Right hindlimb (tissue), 1 donor: ENCODE data around the gene CCR8.

Source experiments
- DNase-seq: peaks from one replicate; pipeline ENCODE4 v3.0.0-alpha.2; 2018

CCR8 gene

GRCh38 chr3:39329493-39329892, at the start of gene CCR8:
CCR8 (plus strand) TSS chr3:39329709; CDS start chr3:39332332, 2,623 bp downstream.
- DNase-seq = no peak

DNA sequence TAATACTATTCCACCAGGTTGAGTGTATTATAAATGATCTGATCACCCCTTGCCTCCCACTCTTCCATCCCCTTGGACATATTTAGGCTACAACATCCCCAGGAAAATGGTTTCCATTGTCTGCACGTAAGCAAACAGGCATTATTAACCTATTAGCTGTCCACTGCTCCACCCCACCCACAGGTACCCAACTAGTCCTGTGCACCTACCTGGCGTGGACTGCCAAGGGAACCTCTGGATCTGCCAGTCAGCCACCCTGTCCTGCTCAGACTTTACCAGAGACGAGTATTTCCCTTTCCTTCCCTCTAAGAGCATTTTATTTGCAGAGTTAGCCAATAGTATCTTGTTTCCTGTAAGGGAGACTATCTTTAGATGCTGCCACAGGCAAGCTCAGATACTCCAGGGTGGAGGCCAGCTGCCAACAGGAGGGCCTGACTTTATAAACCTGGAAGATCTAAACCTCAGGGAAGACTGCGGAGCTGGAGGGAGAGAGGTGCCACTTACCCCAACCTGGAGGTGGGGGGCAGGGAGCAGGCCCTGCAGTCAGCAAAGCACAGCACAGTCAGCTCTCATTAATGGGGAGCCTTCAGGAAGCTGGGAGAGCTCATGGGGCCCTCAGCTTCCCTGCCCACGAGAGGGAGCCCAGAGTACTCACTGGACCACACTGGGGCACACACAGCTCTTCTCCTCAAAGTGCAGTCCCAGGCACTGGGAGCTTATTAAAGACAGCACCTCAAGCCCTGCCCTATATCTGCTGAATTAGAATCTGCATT, 49.6 kb upstream of the CCR8 start, which contains the start of gene CX3CR1:
Gene CX3CR1 (minus strand): TSS at position 292 of the 773 bp plus-strand sequence. CDS start 13,527 bp downstream, outside the sequence.
- DNase-seq = no peak

DNA sequence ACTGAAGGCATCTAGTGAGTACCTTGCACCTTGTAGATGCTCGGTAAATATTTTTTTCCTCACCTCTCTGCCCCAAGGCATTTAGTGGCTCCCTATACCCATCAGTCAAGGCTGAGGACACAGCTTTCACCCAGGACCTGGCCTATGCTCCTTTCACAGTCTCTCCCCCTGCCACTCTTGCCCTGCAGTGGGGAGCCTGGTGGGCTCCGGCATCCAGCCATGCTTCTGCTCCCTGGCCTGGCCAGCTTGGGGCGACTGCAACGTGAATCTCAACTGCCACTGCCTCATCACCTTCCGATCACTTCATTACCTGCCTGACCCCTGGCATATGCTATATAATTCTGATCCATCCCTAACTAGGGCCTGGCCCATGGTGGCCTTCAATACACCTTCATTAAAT, 48.9 kb upstream of the CCR8 start:
- no peak for DNase-seq

DNA sequence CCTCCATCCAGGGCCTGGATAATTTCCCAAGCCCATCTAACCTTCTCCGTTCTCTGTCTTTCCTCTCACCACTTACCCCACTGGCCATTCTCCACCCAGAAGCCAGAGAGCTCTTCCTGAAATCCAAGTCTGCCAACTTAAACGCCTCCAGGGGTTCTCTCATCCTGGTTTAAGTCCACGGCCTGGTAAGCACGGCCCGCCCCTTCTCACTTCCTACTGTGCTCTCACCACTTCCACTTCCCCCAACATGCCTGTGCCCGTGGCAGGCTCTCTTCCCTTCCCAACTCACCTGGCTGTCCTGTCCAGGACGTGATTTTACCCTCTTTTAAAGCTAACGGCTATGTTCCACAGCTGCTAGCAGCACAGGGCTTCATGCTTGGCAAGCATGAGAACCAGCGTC, 48.0 kb upstream of the CCR8 start:
- DNase-seq = no peak

- DNase-seq = no peak
Measured at GRCh38 chr3:39282057-39282456, 47.5 kb upstream of the CCR8 start.

- DNase-seq = no peak
Measured at GRCh38 chr3:39284457-39284881, 45.0 kb upstream of the CCR8 start.

DNA sequence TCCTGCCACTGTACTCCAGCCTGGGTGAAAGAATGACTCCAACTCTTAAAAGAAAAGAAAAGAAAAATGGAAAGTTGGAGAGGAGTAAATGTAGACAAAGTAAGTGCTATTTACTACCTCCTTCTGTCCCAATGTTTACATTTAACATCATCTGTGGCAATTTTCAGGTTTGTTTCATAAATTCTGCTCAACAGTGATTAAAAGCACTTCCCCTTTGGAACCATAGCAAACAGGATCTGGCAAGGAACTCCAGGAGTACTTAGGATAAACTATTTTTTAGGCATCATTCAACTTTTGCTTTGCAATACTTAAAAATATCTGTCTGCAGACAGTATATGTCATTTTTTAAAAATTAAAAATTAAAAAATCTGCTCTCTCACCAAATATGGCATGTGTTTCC, 44.2 kb upstream of the CCR8 start:
- no peak for DNase-seq

DNA sequence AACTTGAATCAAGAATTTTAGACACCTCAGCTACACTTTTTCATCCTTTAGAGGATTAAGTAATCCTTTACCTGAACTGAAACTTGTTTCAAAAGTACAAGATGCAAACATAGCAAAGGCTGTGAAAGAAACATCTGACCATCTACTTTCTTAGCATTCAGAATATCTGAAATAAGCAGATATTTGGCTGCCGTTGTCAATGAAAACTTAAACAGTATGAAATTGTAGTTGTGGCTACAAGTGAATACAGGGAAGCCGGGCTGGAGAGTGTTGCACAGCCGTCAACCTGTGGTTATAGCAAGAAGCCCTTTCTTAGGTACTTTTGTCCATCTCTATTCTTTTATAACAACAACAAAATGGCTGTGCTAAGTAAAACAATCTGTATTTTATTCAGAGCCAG, 42.7 kb upstream of the CCR8 start:
- DNase-seq = no peak

- no peak for DNase-seq
Measured at GRCh38 chr3:39287216-39288164, 42.0 kb upstream of the CCR8 start.

DNA sequence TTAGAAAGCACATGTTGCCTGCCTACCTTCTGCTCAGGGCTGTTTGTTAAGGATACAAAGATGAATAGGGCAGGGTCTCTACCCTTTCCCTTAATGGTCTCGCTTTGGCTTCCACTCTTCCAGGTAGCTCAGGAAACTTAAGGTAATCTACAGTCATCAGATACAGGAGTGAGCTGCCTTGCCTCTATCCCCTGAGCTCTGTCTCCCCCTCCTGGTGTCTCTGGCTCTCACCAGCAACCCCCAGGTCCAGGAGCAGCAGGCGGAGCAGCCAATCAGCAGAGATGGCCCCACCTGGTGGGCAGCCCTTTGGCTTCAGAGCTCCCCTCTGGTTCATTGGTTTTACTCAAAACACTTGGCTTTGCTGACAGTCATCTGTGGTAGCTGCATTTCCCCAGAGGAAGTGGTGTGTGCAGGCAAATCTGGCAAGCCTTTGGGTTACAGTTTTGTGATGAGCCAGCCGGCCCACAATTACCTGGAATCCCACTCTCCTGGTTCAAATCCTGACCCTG, 41.2 kb upstream of the CCR8 start:
- DNase-seq = peak; percentile 82

- no peak for DNase-seq
Measured at GRCh38 chr3:39289107-39289506, 40.4 kb upstream of the CCR8 start.

DNA sequence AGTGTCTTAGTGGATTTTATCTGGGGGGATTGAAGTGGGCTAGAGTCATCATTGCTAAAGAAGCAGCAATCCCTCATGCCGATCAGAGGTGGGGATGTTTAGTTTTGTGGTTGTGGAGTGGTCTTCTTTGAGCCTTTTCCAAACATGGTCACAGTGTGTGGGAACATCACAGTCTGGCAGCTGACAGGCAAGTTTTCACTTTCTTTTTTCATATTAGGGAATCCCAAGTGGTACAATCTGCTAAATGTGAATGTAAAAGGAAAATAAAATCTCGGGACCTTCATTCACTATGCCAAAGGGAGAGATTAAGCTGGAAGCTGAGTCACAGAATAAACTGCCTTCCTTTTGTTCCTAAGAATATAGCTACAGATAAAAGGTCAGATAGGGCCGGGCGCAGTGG, 39.3 kb upstream of the CCR8 start:
- DNase-seq = no peak

DNA sequence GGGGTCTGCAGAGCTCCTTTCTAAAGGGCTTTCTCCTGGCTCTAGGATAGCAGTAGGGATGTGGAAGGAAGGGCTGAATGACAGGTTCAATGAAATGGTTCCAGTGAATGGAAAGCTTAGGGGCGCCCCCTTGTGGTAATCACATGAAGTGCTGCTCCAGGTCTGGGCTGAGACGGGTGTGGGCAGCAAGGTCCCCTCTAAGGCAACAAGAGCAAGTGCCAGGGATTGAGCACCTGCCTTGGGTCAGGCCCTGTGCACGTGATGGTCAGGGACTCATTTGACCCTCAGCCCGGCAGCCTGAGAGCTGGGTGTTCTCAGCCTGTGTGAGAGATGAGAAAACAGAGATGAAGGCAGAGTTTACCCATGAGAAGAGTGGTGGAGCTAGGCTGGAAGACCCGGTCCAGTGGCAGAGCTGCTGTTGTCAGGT, 37.6 kb upstream of the CCR8 start:
- DNase-seq = peak; percentile 54

- no peak for DNase-seq
Measured at GRCh38 chr3:39292961-39293360, 36.5 kb upstream of the CCR8 start.

- DNase-seq = no peak
Measured at GRCh38 chr3:39294446-39295183, 34.9 kb upstream of the CCR8 start.

GRCh38 chr3:39295184-39295775, 34.2 kb upstream of the CCR8 start:
- DNase-seq = no peak

GRCh38 chr3:39296197-39297077, 33.1 kb upstream of the CCR8 start:
- no peak for DNase-seq

DNA sequence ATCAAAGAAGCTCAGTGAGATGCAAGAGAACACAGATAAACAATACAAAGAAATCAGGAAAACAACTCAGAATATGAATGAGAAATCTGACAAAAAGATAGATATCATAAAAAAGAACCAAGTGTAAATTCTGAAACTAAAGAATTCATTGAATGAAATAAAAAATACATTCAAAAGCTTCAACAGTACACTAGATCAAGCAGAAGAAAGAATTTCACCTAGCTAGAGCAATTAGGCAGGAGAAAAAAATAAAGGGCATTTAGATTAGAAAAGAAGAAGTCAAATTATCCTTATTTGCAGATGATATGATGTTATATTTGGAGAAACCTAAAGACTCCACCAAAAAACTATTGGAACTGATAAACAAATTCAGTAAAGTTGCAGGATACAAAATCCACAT, 30.2 kb upstream of the CCR8 start:
- no peak for DNase-seq

DNA sequence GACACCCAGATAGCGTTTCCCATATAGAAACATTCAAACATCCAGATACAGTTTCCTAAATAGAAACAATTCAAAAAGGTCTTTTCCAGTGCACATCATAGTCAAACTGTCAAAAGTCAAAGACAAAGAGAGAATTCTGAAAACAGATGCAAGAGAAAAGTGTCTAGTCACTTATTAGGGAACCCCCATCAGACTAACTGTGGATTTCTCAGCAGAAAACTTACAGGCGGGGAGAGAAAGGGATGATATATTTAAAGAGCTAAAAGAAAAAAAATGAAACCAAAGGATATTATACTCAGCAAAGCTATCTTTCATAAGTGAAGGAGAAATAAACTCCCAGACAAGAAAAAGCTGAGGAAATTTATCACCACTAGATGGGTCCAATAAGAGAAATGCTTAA, 27.3 kb upstream of the CCR8 start:
- DNase-seq = no peak

GRCh38 chr3:39313289-39313688, 16.2 kb upstream of the CCR8 start:
- no peak for DNase-seq

GRCh38 chr3:39315420-39315819, 14.1 kb upstream of the CCR8 start:
- no peak for DNase-seq
